HCT116 (cell line): ENCODE measurements around the gene CHRNG. TPM values are rescaled to one million over a fixed set of nuclear protein-coding genes. Genes with fewer than 3 reads are reported as not detected.

Source experiments
- ATAC-seq: fragments of 200-7000 bp; cut with Tn5 transposase; 2 replicates; pipeline ENCODE4 v1.9.1; 2020; ENCODE audit warnings: mild to moderate bottlenecking, moderate library complexity
- Bru-seq: library from RNA; stranded (reverse); fragments of 400-500 nt; gene quantifications from one replicate; lab custom pipeline; 2021; lab: Mats Ljungman, UMichigan
- BruChase-seq, 2 experiments: library from RNA; stranded (reverse); fragments of 400-500 nt; gene quantifications; one replicate each; lab custom pipeline; 2021; lab: Mats Ljungman, UMichigan
- BruUV-seq: library from RNA; stranded (reverse); fragments of 400-500 nt; replicated peaks from 2 replicates; lab custom pipeline; 2021; lab: Mats Ljungman, UMichigan
- CTCF ChIA-PET: fragments of 300-600 bp; sonication (Branson Sonifier 250); formaldehyde crosslinking; loops from one replicate; lab custom pipeline; 2021; ENCODE audit warnings: antibody characterized with exemption; lab: Charles Lee
- POLR2A ChIA-PET: fragments of 300-600, 350-600 bp; sonication (Branson Sonifier 250); formaldehyde crosslinking; loops from one replicate; lab custom pipeline; 2021; ENCODE audit warnings: antibody characterized with exemption; lab: Charles Lee
- RAD21 ChIA-PET, 2 experiments: fragments of 300-600 bp; sonication (Branson Sonifier 250); formaldehyde crosslinking; loops; one replicate each; lab custom pipeline; 2023; ENCODE audit warnings: low total read pairs in 2 of 2; ENCODE audit not compliant: uncharacterized antibody in 2 of 2, unreplicated experiment in 2 of 2, low non-redundant PET in 1 of 2; lab: Charles Lee
- DNase-seq: peaks from one replicate; pipeline ENCODE4 v3.0.0-alpha.2; 2010; ENCODE audit warnings: low read depth, low spot score
- H2AFZ ChIP-seq: fragments of 200-600 bp; shearing (Covaris generic), sonication (generic); 2 replicates; pipeline ENCODE4 v1.6.1; 2017; ENCODE audit warnings: low read depth, mixed run types, mixed read lengths, antibody characterized with exemption, low read length; ENCODE audit not compliant: poor library complexity, severe bottlenecking
- H3K27ac ChIP-seq: 2 replicates; pipeline ENCODE4 v1.5.1; 2012; ENCODE audit warnings: low read depth, low read length
- H3K27me3 ChIP-seq: fragments of 200-600 bp; sonication (generic); 2 replicates; pipeline ENCODE4 v1.6.1; 2016; ENCODE audit warnings: mixed run types, low read length, mixed read lengths; ENCODE audit not compliant: insufficient read depth
- H3K36me3 ChIP-seq, 2 experiments: fragments of 200-500 bp in 1 of 2; fragments of 200-600 bp in 1 of 2; sonication (Bioruptor generic) in 1 of 2; sonication (generic) in 1 of 2; 2 replicates each; pipeline versions ENCODE4 v1.5.1 to v1.6.1; 2014 to 2016; ENCODE audit warnings: low read length in 2 of 2, inconsistent platforms in 1 of 2, mixed read lengths in 1 of 2, mixed run types in 1 of 2; ENCODE audit not compliant: insufficient read depth in 2 of 2, control insufficient read depth in 1 of 2
- H3K4me1 ChIP-seq, 2 experiments: fragments of 200-600 bp in 1 of 2; sonication (generic) in 1 of 2; 2 replicates each; pipeline versions ENCODE4 v1.5.1 to v1.6.1; 2012 to 2017; ENCODE audit warnings: low read length in 2 of 2, inconsistent platforms in 1 of 2, mild to moderate bottlenecking in 1 of 2, mixed read lengths in 1 of 2, mixed run types in 1 of 2, moderate library complexity in 1 of 2; ENCODE audit not compliant: insufficient read depth in 2 of 2, control insufficient read depth in 1 of 2
- H3K4me2 ChIP-seq: fragments of 200-600 bp; sonication (generic); 2 replicates; pipeline ENCODE4 v1.6.1; 2017; ENCODE audit warnings: mixed run types, low read length, mixed read lengths
- H3K4me3 ChIP-seq, 2 experiments: fragments of 200-600 bp in 1 of 2; sonication (generic) in 1 of 2; replicated peaks in 1 of 2; 2 replicates each; pipeline ENCODE4 v1.5.1; 2011 to 2016; ENCODE audit warnings: low read length in 2 of 2, control low read depth in 1 of 2, low read depth in 1 of 2, mild to moderate bottlenecking in 1 of 2, mixed read lengths in 1 of 2, mixed run types in 1 of 2
- H3K79me2 ChIP-seq: fragments of 200-600 bp; sonication (generic); 2 replicates; pipeline ENCODE4 v1.6.1; 2017; ENCODE audit warnings: mild to moderate bottlenecking, mixed run types, low read length, moderate library complexity, mixed read lengths; ENCODE audit not compliant: insufficient read depth
- H3K9ac ChIP-seq: fragments of 200-600 bp; sonication (generic); 2 replicates; pipeline ENCODE4 v1.6.1; 2016; ENCODE audit warnings: low read length, mixed read lengths
- H3K9me2 ChIP-seq: fragments of 200-600 bp; sonication (generic), shearing (Covaris generic); 2 replicates; pipeline ENCODE4 v1.6.1; 2017; ENCODE audit warnings: mixed run types, mild to moderate bottlenecking, moderate library complexity; ENCODE audit not compliant: insufficient read depth
- H3K9me3 ChIP-seq, 2 experiments: fragments of 200-500 bp in 1 of 2; fragments of 200-600 bp in 1 of 2; sonication (Bioruptor generic) in 1 of 2; sonication (generic) in 1 of 2; 2 replicates each; pipeline ENCODE4 v1.6.1; 2014 to 2017; ENCODE audit warnings: low read length in 2 of 2, mixed read lengths in 2 of 2, inconsistent platforms in 1 of 2, low read depth in 1 of 2, mild to moderate bottlenecking in 1 of 2, mixed run types in 1 of 2, moderate library complexity in 1 of 2; ENCODE audit not compliant: control insufficient read depth in 1 of 2, insufficient read depth in 1 of 2
- H4K20me1 ChIP-seq: fragments of 200-600 bp; sonication (generic), shearing (Covaris generic); 2 replicates; pipeline ENCODE4 v1.6.1; 2017; ENCODE audit warnings: mixed run types, mild to moderate bottlenecking, moderate library complexity; ENCODE audit not compliant: insufficient read depth
- ATF3 ChIP-seq: IDR thresholded peaks from 2 replicates; pipeline ENCODE4 v1.6.1; 2012
- CBX3 ChIP-seq: IDR thresholded peaks from 2 replicates; pipeline ENCODE4 v1.6.1; 2012; ENCODE audit warnings: low read depth
- JUND ChIP-seq: IDR thresholded peaks from 2 replicates; pipeline ENCODE4 v1.6.1; 2012
- MAX ChIP-seq: IDR thresholded peaks from 2 replicates; pipeline ENCODE4 v1.6.1; 2012
- POLR2AphosphoS5 ChIP-seq: IDR thresholded peaks from 2 replicates; pipeline ENCODE4 v1.6.1; 2011; ENCODE audit warnings: mild to moderate bottlenecking, low read depth, low read length, moderate library complexity
- REST ChIP-seq: IDR thresholded peaks from 2 replicates; pipeline ENCODE4 v1.6.1; 2012; ENCODE audit warnings: low read depth
- SIN3A ChIP-seq: IDR thresholded peaks from 2 replicates; pipeline ENCODE4 v1.6.1; 2012; ENCODE audit warnings: low read depth
- SP1 ChIP-seq: IDR thresholded peaks from 2 replicates; pipeline ENCODE4 v1.6.1; 2012; ENCODE audit warnings: low read depth
- YY1 ChIP-seq: IDR thresholded peaks from 2 replicates; pipeline ENCODE4 v1.6.1; 2011; ENCODE audit warnings: low read length, low read depth, moderate library complexity, mild to moderate bottlenecking; ENCODE audit not compliant: insufficient replicate concordance; ENCODE audit errors: extremely low read depth
- ZBTB33 ChIP-seq: IDR thresholded peaks from 2 replicates; pipeline ENCODE4 v1.6.1; 2011; ENCODE audit warnings: mild to moderate bottlenecking, low read length, moderate library complexity; ENCODE audit not compliant: insufficient replicate concordance; ENCODE audit errors: extremely low read depth
- ZFX ChIP-seq: fragments of 450-650 bp; IDR thresholded peaks from 2 replicates; pipeline ENCODE4 v1.6.1; 2017
- ZNF274 ChIP-seq: fragments of 200-500 bp; sonication (Bioruptor generic); IDR thresholded peaks from 2 replicates; pipeline ENCODE4 v1.6.1; 2014; ENCODE audit warnings: mild to moderate bottlenecking, low read depth, low read length, inconsistent platforms
- intact Hi-C: fragments of 100-400 bp; cut with micrococcal nuclease; formaldehyde crosslinking; loops from 2 replicates; pipeline ENCODE4 v1.10.0; 2022
- long read RNA-seq: library from polyadenylated mRNA; unstranded; transcript quantifications from one replicate; pipeline ENCODE4 v2.0.0, GENCODE V29; 2021; ENCODE audit not compliant: unreplicated experiment
- polyA plus RNA-seq: library from polyadenylated mRNA; unstranded; fragments of >200 nt; gene quantifications from 2 replicates; pipeline ENCODE4 v1.2.1, GENCODE V29; 2012; ENCODE audit warnings: missing spikeins
- total RNA-seq: library from RNA; stranded (reverse); gene quantifications from one replicate; pipeline ENCODE4 v1.2.1, GENCODE V29; 2021; ENCODE audit not compliant: unreplicated experiment

The CHRNG gene
- total RNA-seq (not detected), Bru-seq, nascent RNA (not detected), BruChase-seq, experiment 1, labeled RNA remaining after a 6-hour chase (not detected), BruChase-seq, experiment 2, labeled RNA remaining after a 2-hour chase (not detected)
- 0.15 and 0.21 TPM in 2 replicates for polyA plus RNA-seq
- long read RNA-seq, partial matches to known transcripts, result 0 of 1 reads
- long read RNA-seq, other reads (novel, unspliced or antisense), result 1 of 1 reads

GRCh38 chr2:232539298-232540231 is at the start of gene CHRNG:
Gene CHRNG (plus strand): TSS chr2:232539692. CDS start chr2:232539748, 56 bp downstream.
- Histone ChIP-seq H2AFZ (no peak within 1 kb of the TSS), H3K27ac (no peak within 1 kb of the TSS), H3K9me3 (peaks cover 0 to 8% of the 10 kb centered on the region in 2 experiments; a peak in 3 of 4 replicates), H3K4me1 (0 out of 4 replicates have a peak, but pooled peaks cover 0 to 3% of the 10 kb centered on the region in 2 experiments), H3K36me3 (no peaks in the 10 kb centered on the region), H3K9me2 (no peaks in the 10 kb centered on the region), H4K20me1 (no peaks in the 10 kb centered on the region), H3K79me2 (no peaks in the 10 kb centered on the region), H3K9ac (no peak within 1 kb of the TSS), H3K4me3 (no peak within 1 kb of the TSS), H3K4me2 (no peak within 1 kb of the TSS), H3K27me3 (no peaks in the 10 kb centered on the region)
- ChIA-PET RAD21 (no interaction called here), POLR2A (no interaction called here), CTCF (no interaction called here)
- TF ChIP-seq ZFX (no peak), MAX (no peak), SIN3A (no peak), REST (no peak), POLR2AphosphoS5 (no peak), YY1 (no peak), CBX3 (no peak), JUND (no peak), ATF3 (no peak), ZNF274 (no peak), ZBTB33 (no peak), SP1 (no peak)
- DNase-seq, result no peak
- no TSS peak for BruUV-seq
- intact Hi-C loops, result no loop called here
- ATAC-seq, result no peak
